DND-41 (cell line): Measurements from ENCODE around the gene JDP2.

ENCODE experiments used
- ATAC-seq: fragments of 200-7000 bp; cut with Tn5 transposase; 3 replicates; pipeline ENCODE4 v1.9.1; 2021; ENCODE audit warnings: low read depth; ENCODE audit not compliant: insufficient read depth
- DNase-seq: peaks from one replicate; pipeline ENCODE4 v3.0.0-alpha.2; 2020
- H2AFZ ChIP-seq: 2 replicates; pipeline ENCODE4 v1.6.0; 2012; ENCODE audit warnings: low read depth, low read length
- H3K27ac ChIP-seq: 2 replicates; pipeline ENCODE4 v1.5.1; 2012; ENCODE audit warnings: low read length, inconsistent platforms
- H3K27me3 ChIP-seq: fragments of 200-600 bp; sonication (generic); 2 replicates; pipeline ENCODE4 v1.6.0; 2012; ENCODE audit warnings: low read length, mild to moderate bottlenecking, inconsistent platforms; ENCODE audit not compliant: insufficient read depth, poor library complexity
- H3K36me3 ChIP-seq: 2 replicates; pipeline ENCODE4 v1.5.1; 2012; ENCODE audit warnings: low read length, inconsistent platforms; ENCODE audit not compliant: insufficient read depth
- H3K4me1 ChIP-seq: 2 replicates; pipeline ENCODE4 v1.5.1; 2012; ENCODE audit warnings: mild to moderate bottlenecking, low read length; ENCODE audit not compliant: insufficient read depth
- H3K4me2 ChIP-seq: 2 replicates; pipeline ENCODE4 v1.6.0; 2012; ENCODE audit warnings: mild to moderate bottlenecking, moderate library complexity, low read length, inconsistent platforms; ENCODE audit not compliant: insufficient read depth
- H3K4me3 ChIP-seq, 2 experiments: fragments of 200-600 bp in 1 of 2; shearing (Covaris generic) in 1 of 2; 2 replicates each; pipeline ENCODE4 v1.5.1; 2012 to 2016; ENCODE audit warnings: inconsistent platforms in 2 of 2, low read length in 2 of 2, mild to moderate bottlenecking in 2 of 2, low read depth in 1 of 2, moderate library complexity in 1 of 2
- H3K79me2 ChIP-seq: 2 replicates; pipeline ENCODE4 v1.6.0; 2012; ENCODE audit warnings: low read length, inconsistent platforms; ENCODE audit not compliant: insufficient read depth
- H3K9ac ChIP-seq: 2 replicates; pipeline ENCODE4 v1.6.0; 2012; ENCODE audit warnings: low read depth, mild to moderate bottlenecking, inconsistent platforms, low read length, moderate library complexity
- H3K9me3 ChIP-seq: 2 replicates; pipeline ENCODE4 v1.5.1; 2012; ENCODE audit warnings: low read length, moderate library complexity, mild to moderate bottlenecking, inconsistent platforms; ENCODE audit not compliant: insufficient read depth, severe bottlenecking
- H4K20me1 ChIP-seq: 2 replicates; pipeline ENCODE4 v1.6.0; 2012; ENCODE audit warnings: low read length; ENCODE audit not compliant: insufficient read depth
- CTCF ChIP-seq: IDR thresholded peaks from 2 replicates; pipeline ENCODE4 v1.5.1; 2012; ENCODE audit warnings: borderline replicate concordance, low read length, moderate library complexity, mild to moderate bottlenecking; ENCODE audit not compliant: poor library complexity, severe bottlenecking; ENCODE audit errors: extremely low read depth
- EZH2 ChIP-seq: IDR thresholded peaks from 3 replicates; pipeline ENCODE4 v1.6.1; 2012; ENCODE audit warnings: borderline replicate concordance, low read depth, mild to moderate bottlenecking, moderate library complexity, low read length, inconsistent platforms; ENCODE audit not compliant: severe bottlenecking

The JDP2 gene

GRCh38 chr14:75399843-75400775 is 27.7 kb upstream of the JDP2 start:
- H3K9ac ChIP-seq, result no peak overlapping the region
- H4K20me1 ChIP-seq, result no peaks in the 10 kb centered on the region
- H3K36me3 ChIP-seq, result no peaks in the 10 kb centered on the region
- H3K27me3 ChIP-seq, result peaks cover 23% of the 10 kb centered on the region
- H3K4me2 ChIP-seq, result no peak overlapping the region
- no peaks in the 10 kb centered on the region for H3K4me1 ChIP-seq
- H3K4me3 ChIP-seq, result no peak overlapping the region
- no peak for TF ChIP-seq CTCF
- no peak for TF ChIP-seq EZH2
- H2AFZ ChIP-seq, result no peak overlapping the region
- H3K9me3 ChIP-seq, result no peaks in the 10 kb centered on the region
- DNase-seq (no peak), ATAC-seq (no peak)
- no peaks in the 10 kb centered on the region for H3K79me2 ChIP-seq
- H3K27ac ChIP-seq, result no peak overlapping the region

- TF ChIP-seq EZH2 (no peak), CTCF (no peak)
- Histone ChIP-seq H3K4me3 (no peak overlapping the region), H3K36me3 (no peaks in the 10 kb centered on the region), H3K4me2 (no peak overlapping the region), H2AFZ (no peak overlapping the region), H3K9me3 (no peaks in the 10 kb centered on the region), H3K27me3 (peaks cover 23% of the 10 kb centered on the region), H3K9ac (no peak overlapping the region), H4K20me1 (no peaks in the 10 kb centered on the region), H3K4me1 (no peaks in the 10 kb centered on the region), H3K79me2 (no peaks in the 10 kb centered on the region), H3K27ac (no peak overlapping the region)
- no peak for DNase-seq
- ATAC-seq, result no peak
Observed at GRCh38 chr14:75401361-75401760, 26.5 kb upstream of the JDP2 start.

- H3K27me3 ChIP-seq, result peaks cover 23% of the 10 kb centered on the region
- no peak overlapping the region for H3K4me3 ChIP-seq
- no peak for TF ChIP-seq CTCF
- no peak for TF ChIP-seq EZH2
- H3K9ac ChIP-seq, result no peak overlapping the region
- no peaks in the 10 kb centered on the region for H4K20me1 ChIP-seq
- no peaks in the 10 kb centered on the region for H3K79me2 ChIP-seq
- H3K4me2 ChIP-seq, result no peak overlapping the region
- no peaks in the 10 kb centered on the region for H3K9me3 ChIP-seq
- no peaks in the 10 kb centered on the region for H3K36me3 ChIP-seq
- ATAC-seq (peak; percentile 40; the same call in 1 of the 3 replicates), DNase-seq (no peak)
- H3K4me1 ChIP-seq, result no peaks in the 10 kb centered on the region
- no peak overlapping the region for H3K27ac ChIP-seq
- no peak overlapping the region for H2AFZ ChIP-seq
Observed at GRCh38 chr14:75402867-75403413, 24.9 kb upstream of the JDP2 start.
